HepG2 (cell line): ENCODE results near the gene AKAP12. TPM values are rescaled to one million over a fixed set of nuclear protein-coding genes. Genes with fewer than 3 reads are reported as not detected.

Source experiments
- BRF2 ChIP-seq: sonication (generic); formaldehyde crosslinking; IDR thresholded peaks from 2 replicates; pipeline ENCODE4 v1.8.1; 2022; ENCODE audit warnings: mild to moderate bottlenecking, missing genetic modification reagents
- CEBPB ChIP-seq: IDR thresholded peaks from 2 replicates; pipeline ENCODE4 v1.6.1; 2011; ENCODE audit warnings: low read depth, low read length, improper control_type of control experiment, borderline replicate concordance
- CREB3 ChIP-seq: sonication (generic); formaldehyde crosslinking; IDR thresholded peaks from 2 replicates; pipeline ENCODE4 v1.5.0; 2020; ENCODE audit warnings: missing genetic modification reagents
- HES4 ChIP-seq: sonication (generic); formaldehyde crosslinking; IDR thresholded peaks from 2 replicates; pipeline ENCODE4 v1.9.0; 2021; ENCODE audit warnings: mild to moderate bottlenecking, missing genetic modification reagents, borderline replicate concordance
- HNRNPLL ChIP-seq: fragments of 200-400 bp; formaldehyde crosslinking; IDR thresholded peaks from 2 replicates; pipeline ENCODE4 v1.6.1; 2017; ENCODE audit warnings: mild to moderate bottlenecking, low read depth, low read length; ENCODE audit not compliant: poor library complexity, severe bottlenecking
- NONO ChIP-seq, 2 experiments: fragments of 450-650 bp in 1 of 2; sonication (generic) in 1 of 2; formaldehyde crosslinking in 1 of 2; IDR thresholded peaks in 1 of 2; conservative IDR thresholded peaks in 1 of 2; 2 replicates each; pipeline versions ENCODE4 v1.6.1 to v1.8.0; 2017 to 2022; ENCODE audit warnings: mild to moderate bottlenecking in 1 of 2, missing genetic modification reagents in 1 of 2, moderate library complexity in 1 of 2
- PRPF4 ChIP-seq: fragments of 200-400 bp; formaldehyde crosslinking; IDR thresholded peaks from 2 replicates; pipeline ENCODE4 v1.6.1; 2016; ENCODE audit warnings: low read length, low read depth; ENCODE audit not compliant: poor library complexity, severe bottlenecking
- REL ChIP-seq: sonication (generic); formaldehyde crosslinking; conservative IDR thresholded peaks from 2 replicates; pipeline ENCODE4 v1.8.0; 2022; ENCODE audit warnings: mild to moderate bottlenecking, missing genetic modification reagents, moderate library complexity
- SIX4 ChIP-seq: sonication (generic); formaldehyde crosslinking; IDR thresholded peaks from 2 replicates; pipeline ENCODE4 v1.4.0; 2020; ENCODE audit warnings: missing genetic modification reagents
- SP2 ChIP-seq: sonication (generic); formaldehyde crosslinking; IDR thresholded peaks from 2 replicates; pipeline ENCODE4 v1.5.1; 2020; ENCODE audit warnings: mild to moderate bottlenecking, missing genetic modification reagents
- TSC22D2 ChIP-seq: sonication (generic); formaldehyde crosslinking; IDR thresholded peaks from 2 replicates; pipeline ENCODE4 v1.5.1; 2020; ENCODE audit warnings: missing genetic modification reagents, mild to moderate bottlenecking, borderline replicate concordance
- ZBTB20 ChIP-seq: sonication (generic); formaldehyde crosslinking; IDR thresholded peaks from 2 replicates; pipeline ENCODE4 v1.8.1; 2023; ENCODE audit warnings: missing genetic modification reagents, low read depth, mild to moderate bottlenecking, borderline replicate concordance
- ZBTB44 ChIP-seq: sonication (generic); formaldehyde crosslinking; IDR thresholded peaks from 2 replicates; pipeline ENCODE4 v1.4.0; 2020; ENCODE audit warnings: missing genetic modification reagents
- ZNF20 ChIP-seq: sonication (generic); formaldehyde crosslinking; IDR thresholded peaks from 2 replicates; pipeline ENCODE4 v1.4.0; 2020; ENCODE audit warnings: mild to moderate bottlenecking, moderate library complexity, missing genetic modification reagents
- ZNF354B ChIP-seq: sonication (generic); formaldehyde crosslinking; IDR thresholded peaks from 2 replicates; pipeline ENCODE4 v1.8.0; 2022; ENCODE audit warnings: mild to moderate bottlenecking, missing genetic modification reagents
- ZNF501 ChIP-seq: sonication (generic); formaldehyde crosslinking; IDR thresholded peaks from 2 replicates; pipeline ENCODE4 v1.5.1; 2020; ENCODE audit warnings: mild to moderate bottlenecking, moderate library complexity, missing genetic modification reagents
- ZNF557 ChIP-seq: sonication (generic); formaldehyde crosslinking; IDR thresholded peaks from 2 replicates; pipeline ENCODE4 v1.4.0; 2020; ENCODE audit warnings: missing genetic modification reagents
- ZNF607 ChIP-seq: sonication (generic); formaldehyde crosslinking; IDR thresholded peaks from 2 replicates; pipeline ENCODE4 v1.5.1; 2020; ENCODE audit warnings: missing genetic modification reagents, mild to moderate bottlenecking, borderline replicate concordance
- ZSCAN5A ChIP-seq: sonication (generic); formaldehyde crosslinking; IDR thresholded peaks from 2 replicates; pipeline ENCODE4 v1.8.0; 2022; ENCODE audit warnings: mild to moderate bottlenecking, missing genetic modification reagents, borderline replicate concordance
- ZSCAN9 ChIP-seq: IDR thresholded peaks from 2 replicates; pipeline ENCODE4 v1.6.1; 2016; ENCODE audit warnings: borderline replicate concordance
- polyA plus RNA-seq, 8 experiments: library from polyadenylated mRNA; depleted of rRNA in 3 of 8; stranded (reverse) in 7 of 8; unstranded in 1 of 8; fragments of >200 nt; fragmentation: Illumina TruSeq in 4 of 8; extraction: Trizol in 4 of 8; gene quantifications; 2 replicates each; pipeline versions ENCODE4 v1.2.1 to v1.2.3, GENCODE V29; 2011 to 2016; ENCODE audit warnings: low read depth in 4 of 8, missing spikeins in 1 of 8, mixed read lengths in 1 of 8; ENCODE audit not compliant: insufficient read depth in 1 of 8
- total RNA-seq, 5 experiments: library from RNA; depleted of rRNA; stranded (reverse); fragments of >200 nt; fragmentation: Illumina TruSeq; extraction: Trizol; gene quantifications; 2 replicates each; pipeline ENCODE4 v1.2.3, GENCODE V29; 2016; ENCODE audit warnings: low read depth in 1 of 5

Gene AKAP12
- total and polyA plus RNA-seq, 2 of the 13 experiments (the other 11 are each of a cell fraction or from before 2014, with no cell fraction given) = 10.6 to 19.0 TPM

GRCh38 chr6:151389618-151390275 is 150.0 kb downstream of the AKAP12 start (continued):
- peak; percentile 90; the same call in 1 of the 2 replicates for TF ChIP-seq BRF2
- peak; percentile 42; the same call in 1 of the 2 replicates for TF ChIP-seq ZNF557 (CRISPR knock-in tag)
- TF ChIP-seq PRPF4 = no peak
- TF ChIP-seq SP2 (CRISPR knock-in tag) = peak; percentile 55; the same call in 1 of the 2 replicates
- 0 out of 2 replicates have a peak, but pooled peaks have one; percentile 15 for TF ChIP-seq ZBTB44 (CRISPR knock-in tag)
- TF ChIP-seq HES4 (CRISPR knock-in tag) = peak; percentile 84
- TF ChIP-seq CREB3 (CRISPR knock-in tag) = no peak
- TF ChIP-seq NONO (IDR thresholded peaks at IDR 0.05) = no peak
- TF ChIP-seq NONO (CRISPR knock-in tag; conservative IDR thresholded peaks at IDR 0.05) = peak; percentile 90
- peak; percentile 96 for TF ChIP-seq ZNF607 (CRISPR knock-in tag)
- TF ChIP-seq SIX4 (CRISPR knock-in tag) = no peak
- no peak for TF ChIP-seq ZNF20
- TF ChIP-seq ZNF354B (CRISPR knock-in tag) = peak; percentile 63; the same call in 1 of the 2 replicates
- no peak for TF ChIP-seq ZSCAN5A
- peak; percentile 53; the same call in 1 of the 2 replicates for TF ChIP-seq TSC22D2
- TF ChIP-seq CEBPB = 0 out of 2 replicates have a peak, but pooled peaks have one; percentile 9
- TF ChIP-seq REL = peak; percentile 88
- peak; percentile 41; the same call in 1 of the 2 replicates for TF ChIP-seq ZSCAN9 (CRISPR knock-in tag)
- peak; percentile 94 for TF ChIP-seq ZNF501 (CRISPR knock-in tag)
- 0 out of 2 replicates have a peak, but pooled peaks have one; percentile 64 for TF ChIP-seq ZBTB20 (CRISPR knock-in tag)
- TF ChIP-seq HNRNPLL = peak; percentile 81
